MG63 (cell line): ENCODE measurements around the gene YIPF3. TPM values are rescaled to one million over a fixed set of nuclear protein-coding genes. Genes with fewer than 3 reads are reported as not detected.

Experiments
- total RNA-seq: library from RNA; depleted of rRNA; stranded (reverse); fragments of >200 nt; shearing (Covaris generic); gene quantifications from 2 replicates; pipeline ENCODE4 v1.2.3, GENCODE V29; 2014; ENCODE audit warnings: low replicate concordance; rRNA removed

The YIPF3 gene
- total RNA-seq, 1 experiment from 2014 or later, result 51.9 TPM

Other genes starting within 250 kb of the YIPF3 start
- not detected in 2 replicates for gene SLC22A7, start 218.7 kb downstream of the YIPF3 start, total RNA-seq
- gene CRIP3, start 208.1 kb downstream of the YIPF3 start, total RNA-seq, result not detected in 2 replicates
- gene ZNF318, start 147.3 kb downstream of the YIPF3 start, total RNA-seq, result 1.2 and 1.3 TPM in 2 replicates
- gene ABCC10, start 89.4 kb downstream of the YIPF3 start, total RNA-seq, result 2.1 and 3.5 TPM in 2 replicates
- 1.5 TPM in 1 of 2 replicates, not detected in the other for gene DLK2, start 61.4 kb downstream of the YIPF3 start, total RNA-seq
- gene TJAP1, start 39.4 kb downstream of the YIPF3 start, total RNA-seq, result 8.1 and 19.0 TPM in 2 replicates
- gene LRRC73, start 6.6 kb downstream of the YIPF3 start, total RNA-seq, result 0.10 TPM in 1 of 2 replicates, not detected in the other
- 24.6 and 37.6 TPM in 2 replicates for gene POLR1C, start 163 bp upstream of the YIPF3 start, total RNA-seq
- 26.6 and 35.7 TPM in 2 replicates for gene XPO5, start 59.1 kb upstream of the YIPF3 start, total RNA-seq
- 9.4 and 10.0 TPM in 2 replicates for gene POLH, start 59.3 kb upstream of the YIPF3 start, total RNA-seq
- gene GTPBP2, start 112.3 kb upstream of the YIPF3 start, total RNA-seq, result 7.6 and 11.6 TPM in 2 replicates
- gene MAD2L1BP, start 118.9 kb upstream of the YIPF3 start, total RNA-seq, result 11.2 and 14.4 TPM in 2 replicates
- gene RSPH9, start 128.1 kb upstream of the YIPF3 start, total RNA-seq, result not detected in 2 replicates
- 41.1 and 47.3 TPM in 2 replicates for gene MRPS18A, start 170.9 kb upstream of the YIPF3 start, total RNA-seq